Loucy (cell line): ENCODE data around the gene MACROD1.

Experiments
- H2AFZ ChIP-seq: fragments of 200-600 bp; sonication (generic); 2 replicates; pipeline ENCODE4 v1.6.0; 2016; ENCODE audit warnings: antibody characterized with exemption, mild to moderate bottlenecking, low read length, moderate library complexity
- H3F3A ChIP-seq: fragments of 200-600 bp; 2 replicates; pipeline ENCODE4 v1.6.0; 2016; ENCODE audit warnings: antibody characterized with exemption, low read depth, mild to moderate bottlenecking
- H3K27me3 ChIP-seq: fragments of 200-600 bp; sonication (generic); 2 replicates; pipeline ENCODE4 v1.6.1; 2014; ENCODE audit warnings: low read length, mild to moderate bottlenecking; ENCODE audit not compliant: insufficient read depth, poor library complexity, severe bottlenecking
- H3K36me3 ChIP-seq: fragments of 200-600 bp; sonication (generic); 2 replicates; pipeline ENCODE4 v1.6.1; 2016; ENCODE audit warnings: low read length; ENCODE audit not compliant: insufficient read depth
- H3K4me1 ChIP-seq: fragments of 200-600 bp; sonication (generic); 2 replicates; pipeline ENCODE4 v1.5.1; 2014; ENCODE audit warnings: low read length, mild to moderate bottlenecking; ENCODE audit not compliant: insufficient read depth, poor library complexity, severe bottlenecking
- H3K4me2 ChIP-seq: fragments of 200-600 bp; sonication (generic); 2 replicates; pipeline ENCODE4 v1.6.0; 2014; ENCODE audit warnings: antibody characterized with exemption, low read length, low read depth, mild to moderate bottlenecking; ENCODE audit not compliant: poor library complexity, severe bottlenecking
- H3K4me3 ChIP-seq: fragments of 200-600 bp; sonication (generic); 2 replicates; pipeline ENCODE4 v1.5.1; 2014; ENCODE audit warnings: low read length, mild to moderate bottlenecking, mixed read lengths; ENCODE audit not compliant: poor library complexity, severe bottlenecking
- H3K79me2 ChIP-seq: fragments of 200-600 bp; sonication (generic); 2 replicates; pipeline ENCODE4 v1.6.1; 2014; ENCODE audit warnings: low read length; ENCODE audit not compliant: insufficient read depth
- H3K9ac ChIP-seq: fragments of 200-600 bp; sonication (generic); 2 replicates; pipeline ENCODE4 v1.6.0; 2014; ENCODE audit warnings: mild to moderate bottlenecking, low read depth, low read length, moderate library complexity; ENCODE audit not compliant: poor library complexity, severe bottlenecking
- H3K9me2 ChIP-seq: fragments of 200-600 bp; sonication (generic); replicated peaks from 2 replicates; pipeline ENCODE4 v1.6.1; 2016; ENCODE audit warnings: low read depth, low read length, mixed read lengths
- H3K9me3 ChIP-seq: fragments of 200-600 bp; sonication (generic); 2 replicates; pipeline ENCODE4 v1.6.1; 2014; ENCODE audit warnings: mild to moderate bottlenecking, antibody characterized with exemption, low read length, low read depth; ENCODE audit not compliant: insufficient read depth
- H4K20me1 ChIP-seq: fragments of 200-600 bp; sonication (generic); 2 replicates; pipeline ENCODE4 v1.6.0; 2014; ENCODE audit warnings: antibody characterized with exemption, low read length, mild to moderate bottlenecking; ENCODE audit not compliant: insufficient read depth, poor library complexity, severe bottlenecking
- EZH2phosphoT487 ChIP-seq: fragments of 200-600 bp; IDR thresholded peaks from 2 replicates; pipeline ENCODE4 v1.6.1; 2018; ENCODE audit warnings: antibody characterized with exemption, mild to moderate bottlenecking, moderate library complexity, borderline replicate concordance
- TF ChIP-seq, protein P1 (sequence below): fragments of 200-600 bp; sonication (generic); conservative IDR thresholded peaks from 2 replicates; pipeline ENCODE4 v1.5.1; 2014; ENCODE audit warnings: mild to moderate bottlenecking, antibody characterized with exemption, low read length

Gene MACROD1

DNA sequence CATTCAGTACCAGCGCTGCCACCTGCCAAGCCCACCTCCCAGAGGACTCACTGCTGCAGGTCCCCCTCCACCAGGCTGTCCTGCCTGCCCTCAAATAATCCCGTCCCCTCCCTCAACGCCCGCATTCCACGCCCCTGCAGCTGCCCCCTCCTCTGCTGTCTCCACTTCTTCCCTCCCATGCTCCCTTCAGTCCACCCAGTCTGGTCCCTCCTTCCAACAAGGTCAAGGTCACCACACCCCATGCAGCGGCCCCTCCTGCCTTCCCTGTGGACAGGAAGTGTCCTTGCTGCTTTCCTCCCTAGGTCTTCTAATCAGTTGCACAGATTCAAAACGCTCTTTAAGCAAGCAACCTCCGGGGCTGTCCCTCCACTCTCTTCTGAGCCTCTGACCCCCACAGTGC is 12.1 kb downstream of the MACROD1 start:
- Histone ChIP-seq H4K20me1 (no peaks in the 10 kb centered on the region), H3K9me2 (no peaks in the 10 kb centered on the region), H3K9ac (no peak overlapping the region), H3K79me2 (no peaks in the 10 kb centered on the region), H3F3A (no peaks in the 10 kb centered on the region), H3K27me3 (no peaks in the 10 kb centered on the region), H3K4me3 (no peak overlapping the region), H3K4me1 (no peaks in the 10 kb centered on the region), H2AFZ (no peak overlapping the region), H3K36me3 (no peaks in the 10 kb centered on the region), H3K4me2 (no peak overlapping the region), H3K9me3 (no peaks in the 10 kb centered on the region)
- TF ChIP-seq EZH2phosphoT487 = no peak
- TF ChIP-seq, protein P1, sequence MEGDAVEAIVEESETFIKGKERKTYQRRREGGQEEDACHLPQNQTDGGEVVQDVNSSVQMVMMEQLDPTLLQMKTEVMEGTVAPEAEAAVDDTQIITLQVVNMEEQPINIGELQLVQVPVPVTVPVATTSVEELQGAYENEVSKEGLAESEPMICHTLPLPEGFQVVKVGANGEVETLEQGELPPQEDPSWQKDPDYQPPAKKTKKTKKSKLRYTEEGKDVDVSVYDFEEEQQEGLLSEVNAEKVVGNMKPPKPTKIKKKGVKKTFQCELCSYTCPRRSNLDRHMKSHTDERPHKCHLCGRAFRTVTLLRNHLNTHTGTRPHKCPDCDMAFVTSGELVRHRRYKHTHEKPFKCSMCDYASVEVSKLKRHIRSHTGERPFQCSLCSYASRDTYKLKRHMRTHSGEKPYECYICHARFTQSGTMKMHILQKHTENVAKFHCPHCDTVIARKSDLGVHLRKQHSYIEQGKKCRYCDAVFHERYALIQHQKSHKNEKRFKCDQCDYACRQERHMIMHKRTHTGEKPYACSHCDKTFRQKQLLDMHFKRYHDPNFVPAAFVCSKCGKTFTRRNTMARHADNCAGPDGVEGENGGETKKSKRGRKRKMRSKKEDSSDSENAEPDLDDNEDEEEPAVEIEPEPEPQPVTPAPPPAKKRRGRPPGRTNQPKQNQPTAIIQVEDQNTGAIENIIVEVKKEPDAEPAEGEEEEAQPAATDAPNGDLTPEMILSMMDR = no peak

DNA sequence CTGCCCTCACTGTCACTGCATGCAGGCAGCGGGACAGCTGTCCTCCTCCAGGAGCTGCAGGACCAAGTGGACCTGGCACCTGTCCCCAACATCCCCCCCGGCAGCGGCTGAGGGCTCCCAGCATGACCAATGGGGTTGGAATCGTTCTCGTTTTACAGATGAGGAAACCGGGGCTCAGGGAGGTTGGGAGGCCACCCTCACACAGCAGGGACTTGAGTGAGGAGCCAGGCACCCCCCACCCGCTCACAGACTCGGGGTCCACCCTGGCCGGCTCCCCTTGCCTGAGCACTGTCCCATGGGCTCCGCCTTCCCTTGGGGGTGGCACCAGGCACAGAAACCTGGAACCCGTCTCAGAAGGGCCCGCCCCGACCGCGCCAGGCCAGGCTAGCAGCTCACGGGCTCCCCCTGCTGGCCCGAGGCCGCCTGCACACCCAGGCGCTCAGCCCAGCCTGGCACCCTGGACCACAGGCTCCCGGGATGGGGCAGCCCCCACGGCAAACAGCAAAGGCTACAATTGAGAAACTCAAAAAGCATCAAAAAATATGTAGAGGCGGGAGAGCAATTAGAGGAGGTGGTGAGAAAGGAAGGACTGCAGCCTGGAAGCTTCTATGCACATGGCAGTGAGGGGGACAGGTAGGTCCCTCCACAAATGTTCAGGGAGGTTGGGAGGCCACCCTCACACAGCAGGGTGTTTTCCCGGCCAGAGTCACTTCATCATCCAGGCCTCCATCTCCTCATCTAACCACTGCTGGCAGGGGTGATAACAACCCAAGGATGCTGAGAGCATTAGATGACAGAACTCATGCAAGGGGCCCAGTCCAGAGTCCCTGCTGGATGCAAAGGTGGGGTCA is 12.8 kb downstream of the MACROD1 start:
- no peak overlapping the region for H3K4me3 ChIP-seq
- H3K4me1 ChIP-seq = no peaks in the 10 kb centered on the region
- H3K9me2 ChIP-seq = no peaks in the 10 kb centered on the region
- peak overlapping the region; percentile 32; the same call in 1 of the 2 replicates for H2AFZ ChIP-seq
- H3K79me2 ChIP-seq = no peaks in the 10 kb centered on the region
- H4K20me1 ChIP-seq = no peaks in the 10 kb centered on the region
- TF ChIP-seq, protein P1 = peak; percentile 98
- TF ChIP-seq EZH2phosphoT487 = no peak
- H3K4me2 ChIP-seq = peak overlapping the region; percentile 36
- no peaks in the 10 kb centered on the region for H3K27me3 ChIP-seq
- H3K9ac ChIP-seq = no peak overlapping the region
- no peaks in the 10 kb centered on the region for H3F3A ChIP-seq
- H3K9me3 ChIP-seq = no peaks in the 10 kb centered on the region
- H3K36me3 ChIP-seq = no peaks in the 10 kb centered on the region

DNA sequence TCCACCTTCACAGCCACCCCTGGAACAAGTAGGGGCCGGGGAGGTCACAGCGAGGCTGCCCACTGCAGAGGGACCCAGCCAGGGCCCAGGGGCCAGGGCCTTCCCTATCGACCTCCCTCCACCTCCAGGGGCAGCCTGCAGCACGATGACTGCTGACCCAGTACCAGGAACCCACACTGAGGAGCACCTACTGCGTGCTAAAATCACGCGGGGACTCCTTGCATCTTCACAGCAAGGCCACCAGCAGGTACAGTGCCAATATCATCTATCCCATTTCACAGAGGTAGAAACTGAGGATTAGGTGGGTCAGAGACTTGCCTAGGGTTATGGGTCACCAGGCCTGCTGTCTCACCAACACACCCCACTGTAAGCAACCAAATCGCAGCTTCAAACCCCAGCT is 14.6 kb downstream of the MACROD1 start:
- Histone ChIP-seq H2AFZ (no peak overlapping the region), H3K9ac (no peak overlapping the region), H3K27me3 (no peaks in the 10 kb centered on the region), H3F3A (no peaks in the 10 kb centered on the region), H3K36me3 (no peaks in the 10 kb centered on the region), H3K79me2 (no peaks in the 10 kb centered on the region), H3K9me2 (no peaks in the 10 kb centered on the region), H3K4me3 (no peak overlapping the region), H3K9me3 (no peaks in the 10 kb centered on the region), H3K4me1 (no peaks in the 10 kb centered on the region), H4K20me1 (no peaks in the 10 kb centered on the region), H3K4me2 (no peak overlapping the region)
- TF ChIP-seq, protein P1 = no peak
- no peak for TF ChIP-seq EZH2phosphoT487
